Loucy (cell line): ENCODE data around the gene DHRS12.

Experiments
- H2AFZ ChIP-seq: fragments of 200-600 bp; sonication (generic); 2 replicates; pipeline ENCODE4 v1.6.0; 2016; ENCODE audit warnings: antibody characterized with exemption, mild to moderate bottlenecking, low read length, moderate library complexity
- H3F3A ChIP-seq: fragments of 200-600 bp; 2 replicates; pipeline ENCODE4 v1.6.0; 2016; ENCODE audit warnings: antibody characterized with exemption, low read depth, mild to moderate bottlenecking
- H3K27me3 ChIP-seq: fragments of 200-600 bp; sonication (generic); 2 replicates; pipeline ENCODE4 v1.6.1; 2014; ENCODE audit warnings: low read length, mild to moderate bottlenecking; ENCODE audit not compliant: insufficient read depth, poor library complexity, severe bottlenecking
- H3K36me3 ChIP-seq: fragments of 200-600 bp; sonication (generic); 2 replicates; pipeline ENCODE4 v1.6.1; 2016; ENCODE audit warnings: low read length; ENCODE audit not compliant: insufficient read depth
- H3K4me1 ChIP-seq: fragments of 200-600 bp; sonication (generic); 2 replicates; pipeline ENCODE4 v1.5.1; 2014; ENCODE audit warnings: low read length, mild to moderate bottlenecking; ENCODE audit not compliant: insufficient read depth, poor library complexity, severe bottlenecking
- H3K4me2 ChIP-seq: fragments of 200-600 bp; sonication (generic); 2 replicates; pipeline ENCODE4 v1.6.0; 2014; ENCODE audit warnings: antibody characterized with exemption, low read length, low read depth, mild to moderate bottlenecking; ENCODE audit not compliant: poor library complexity, severe bottlenecking
- H3K4me3 ChIP-seq: fragments of 200-600 bp; sonication (generic); 2 replicates; pipeline ENCODE4 v1.5.1; 2014; ENCODE audit warnings: low read length, mild to moderate bottlenecking, mixed read lengths; ENCODE audit not compliant: poor library complexity, severe bottlenecking
- H3K79me2 ChIP-seq: fragments of 200-600 bp; sonication (generic); 2 replicates; pipeline ENCODE4 v1.6.1; 2014; ENCODE audit warnings: low read length; ENCODE audit not compliant: insufficient read depth
- H3K9ac ChIP-seq: fragments of 200-600 bp; sonication (generic); 2 replicates; pipeline ENCODE4 v1.6.0; 2014; ENCODE audit warnings: mild to moderate bottlenecking, low read depth, low read length, moderate library complexity; ENCODE audit not compliant: poor library complexity, severe bottlenecking
- H3K9me2 ChIP-seq: fragments of 200-600 bp; sonication (generic); replicated peaks from 2 replicates; pipeline ENCODE4 v1.6.1; 2016; ENCODE audit warnings: low read depth, low read length, mixed read lengths
- H3K9me3 ChIP-seq: fragments of 200-600 bp; sonication (generic); 2 replicates; pipeline ENCODE4 v1.6.1; 2014; ENCODE audit warnings: mild to moderate bottlenecking, antibody characterized with exemption, low read length, low read depth; ENCODE audit not compliant: insufficient read depth
- H4K20me1 ChIP-seq: fragments of 200-600 bp; sonication (generic); 2 replicates; pipeline ENCODE4 v1.6.0; 2014; ENCODE audit warnings: antibody characterized with exemption, low read length, mild to moderate bottlenecking; ENCODE audit not compliant: insufficient read depth, poor library complexity, severe bottlenecking
- EZH2phosphoT487 ChIP-seq: fragments of 200-600 bp; IDR thresholded peaks from 2 replicates; pipeline ENCODE4 v1.6.1; 2018; ENCODE audit warnings: antibody characterized with exemption, mild to moderate bottlenecking, moderate library complexity, borderline replicate concordance
- TF ChIP-seq, protein P1 (sequence below): fragments of 200-600 bp; sonication (generic); conservative IDR thresholded peaks from 2 replicates; pipeline ENCODE4 v1.5.1; 2014; ENCODE audit warnings: mild to moderate bottlenecking, antibody characterized with exemption, low read length

DHRS12 gene

DNA sequence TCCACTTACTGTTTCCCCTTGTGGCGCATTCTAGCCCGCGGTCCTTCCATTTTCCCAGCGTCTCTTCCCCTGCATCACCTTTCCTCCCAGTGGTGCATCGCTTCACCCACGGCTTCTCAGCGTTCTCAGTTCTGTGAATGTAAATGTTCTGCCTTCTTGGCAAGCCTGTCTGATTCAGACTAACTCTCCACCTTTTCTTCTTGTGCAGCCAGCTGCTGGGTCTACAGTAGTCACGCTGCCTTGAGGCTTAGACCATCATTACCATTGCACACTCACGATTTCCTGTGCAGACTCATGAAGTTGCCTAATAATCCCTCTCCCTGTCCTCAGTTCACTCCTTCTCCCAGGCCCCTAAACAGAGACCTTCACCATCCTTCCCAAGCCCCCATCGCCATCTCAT, 75.0 kb downstream of the DHRS12 start:
- H3K4me3 ChIP-seq, result no peak overlapping the region
- no peaks in the 10 kb centered on the region for H3K79me2 ChIP-seq
- no peaks in the 10 kb centered on the region for H3K9me3 ChIP-seq
- H4K20me1 ChIP-seq, result no peaks in the 10 kb centered on the region
- H3K27me3 ChIP-seq, result no peaks in the 10 kb centered on the region
- no peak overlapping the region for H2AFZ ChIP-seq
- no peaks in the 10 kb centered on the region for H3K9me2 ChIP-seq
- no peak overlapping the region for H3K4me2 ChIP-seq
- H3F3A ChIP-seq, result no peaks in the 10 kb centered on the region
- peaks cover 11% of the 10 kb centered on the region; the same call in 1 of the 2 replicates for H3K36me3 ChIP-seq
- TF ChIP-seq EZH2phosphoT487, result no peak
- TF ChIP-seq, protein P1, sequence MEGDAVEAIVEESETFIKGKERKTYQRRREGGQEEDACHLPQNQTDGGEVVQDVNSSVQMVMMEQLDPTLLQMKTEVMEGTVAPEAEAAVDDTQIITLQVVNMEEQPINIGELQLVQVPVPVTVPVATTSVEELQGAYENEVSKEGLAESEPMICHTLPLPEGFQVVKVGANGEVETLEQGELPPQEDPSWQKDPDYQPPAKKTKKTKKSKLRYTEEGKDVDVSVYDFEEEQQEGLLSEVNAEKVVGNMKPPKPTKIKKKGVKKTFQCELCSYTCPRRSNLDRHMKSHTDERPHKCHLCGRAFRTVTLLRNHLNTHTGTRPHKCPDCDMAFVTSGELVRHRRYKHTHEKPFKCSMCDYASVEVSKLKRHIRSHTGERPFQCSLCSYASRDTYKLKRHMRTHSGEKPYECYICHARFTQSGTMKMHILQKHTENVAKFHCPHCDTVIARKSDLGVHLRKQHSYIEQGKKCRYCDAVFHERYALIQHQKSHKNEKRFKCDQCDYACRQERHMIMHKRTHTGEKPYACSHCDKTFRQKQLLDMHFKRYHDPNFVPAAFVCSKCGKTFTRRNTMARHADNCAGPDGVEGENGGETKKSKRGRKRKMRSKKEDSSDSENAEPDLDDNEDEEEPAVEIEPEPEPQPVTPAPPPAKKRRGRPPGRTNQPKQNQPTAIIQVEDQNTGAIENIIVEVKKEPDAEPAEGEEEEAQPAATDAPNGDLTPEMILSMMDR, result no peak
- no peak overlapping the region for H3K9ac ChIP-seq
- H3K4me1 ChIP-seq, result no peaks in the 10 kb centered on the region

DNA sequence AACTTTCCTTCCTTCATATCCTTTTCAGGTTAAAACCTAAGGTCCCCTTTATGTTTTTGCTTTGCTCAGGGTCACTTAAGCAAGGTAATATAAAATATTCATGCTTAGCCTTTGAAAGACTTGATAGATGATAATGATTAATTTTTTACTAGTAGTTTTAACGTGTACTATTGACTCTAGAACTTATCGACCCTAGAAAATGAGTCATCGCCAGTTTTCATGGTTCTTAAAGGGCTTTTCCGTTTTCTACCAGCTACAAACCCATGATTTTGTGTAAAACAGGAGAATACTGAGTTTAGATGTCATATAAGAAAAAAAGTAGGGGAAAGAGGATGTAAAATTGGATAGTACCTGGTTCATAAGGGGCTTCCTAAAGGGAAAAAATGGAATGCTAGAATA, 75.7 kb downstream of the DHRS12 start:
- H3K27me3 ChIP-seq, result no peaks in the 10 kb centered on the region
- no peaks in the 10 kb centered on the region for H3K4me1 ChIP-seq
- H3K79me2 ChIP-seq, result no peaks in the 10 kb centered on the region
- H4K20me1 ChIP-seq, result no peaks in the 10 kb centered on the region
- no peaks in the 10 kb centered on the region for H3K9me2 ChIP-seq
- H3K4me3 ChIP-seq, result no peak overlapping the region
- H3F3A ChIP-seq, result no peaks in the 10 kb centered on the region
- H3K36me3 ChIP-seq, result peaks cover 11% of the 10 kb centered on the region; the same call in 1 of the 2 replicates
- H3K9me3 ChIP-seq, result no peaks in the 10 kb centered on the region
- no peak overlapping the region for H2AFZ ChIP-seq
- no peak overlapping the region for H3K4me2 ChIP-seq
- TF ChIP-seq EZH2phosphoT487, result no peak
- TF ChIP-seq, protein P1, result no peak
- H3K9ac ChIP-seq, result no peak overlapping the region

DNA sequence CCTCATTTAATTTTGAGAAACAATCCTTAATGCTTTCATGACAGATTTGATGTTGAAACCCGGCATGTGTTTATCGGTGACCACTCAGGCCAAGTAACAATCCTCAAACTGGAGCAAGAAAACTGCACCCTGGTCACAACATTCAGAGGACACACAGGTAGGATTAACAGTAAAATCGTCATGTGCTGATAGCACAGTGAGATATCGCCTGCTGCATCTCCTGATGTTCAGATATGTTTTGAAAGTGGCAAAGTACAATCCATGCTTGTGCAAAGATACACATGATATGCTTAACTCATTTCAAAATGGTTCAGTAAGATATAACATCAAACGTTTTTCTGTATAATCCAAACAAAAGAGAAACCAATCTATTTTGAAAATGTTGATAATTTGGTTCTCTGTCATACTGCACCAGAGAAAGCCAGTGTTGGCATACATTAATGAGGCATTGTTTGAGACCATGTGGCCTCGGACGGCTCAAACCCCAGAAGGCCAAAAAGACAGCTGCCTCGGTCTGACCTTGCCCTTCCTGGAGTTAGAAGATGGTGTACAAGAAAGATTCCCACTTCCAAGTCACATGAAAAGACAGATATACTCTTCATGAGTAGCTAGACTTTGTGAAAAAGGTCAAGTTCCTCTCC, 76.2 kb downstream of the DHRS12 start:
- Histone ChIP-seq H3K4me1 (no peaks in the 10 kb centered on the region), H3K27me3 (no peaks in the 10 kb centered on the region), H3K79me2 (no peaks in the 10 kb centered on the region), H3K36me3 (peaks cover 11% of the 10 kb centered on the region; the same call in 1 of the 2 replicates), H2AFZ (no peak overlapping the region), H3K9me2 (no peaks in the 10 kb centered on the region), H3K4me3 (no peak overlapping the region), H3K9me3 (no peaks in the 10 kb centered on the region), H3K9ac (no peak overlapping the region), H3K4me2 (no peak overlapping the region), H4K20me1 (no peaks in the 10 kb centered on the region), H3F3A (no peaks in the 10 kb centered on the region)
- no peak for TF ChIP-seq EZH2phosphoT487
- TF ChIP-seq, protein P1, result no peak
